SK-N-SH treated with all-trans-retinoic acid at 6 μM for 48 hours (cell line): ENCODE measurements around the gene CEMP1.

Experiments used
- ATAC-seq: fragments of 200-7000 bp; cut with Tn5 transposase; 3 replicates; pipeline ENCODE4 v1.9.1; 2020; ENCODE audit warnings: mild to moderate bottlenecking, moderate library complexity
- ARNTL ChIP-seq: fragments of 450-650 bp; formaldehyde crosslinking; IDR thresholded peaks from 2 replicates; pipeline ENCODE4 v1.5.0; 2020; ENCODE audit warnings: low read depth, mild to moderate bottlenecking, moderate library complexity, borderline replicate concordance
- BACH2 ChIP-seq: fragments of 250-450 bp; sonication (Bioruptor Pico); IDR thresholded peaks from 2 replicates; pipeline ENCODE4 v1.9.0; 2021; ENCODE audit warnings: mild to moderate bottlenecking, borderline replicate concordance
- CSDC2 ChIP-seq: fragments of 250-450 bp; sonication (Bioruptor Pico); IDR thresholded peaks from 2 replicates; pipeline ENCODE4 v1.5.0; 2020; ENCODE audit warnings: mild to moderate bottlenecking, moderate library complexity
- CSRNP3 ChIP-seq: fragments of 250-450 bp; sonication (Bioruptor Pico); IDR thresholded peaks from 2 replicates; pipeline ENCODE4 v1.5.1; 2021; ENCODE audit warnings: mild to moderate bottlenecking, moderate library complexity
- ESRRG ChIP-seq: fragments of 250-450 bp; sonication (Bioruptor Pico); IDR thresholded peaks from 2 replicates; pipeline ENCODE4 v1.6.1; 2021; ENCODE audit warnings: mild to moderate bottlenecking
- GLIS3 ChIP-seq: fragments of 250-450 bp; sonication (Bioruptor Pico); IDR thresholded peaks from 2 replicates; pipeline ENCODE4 v1.5.0; 2020; ENCODE audit warnings: mild to moderate bottlenecking, moderate library complexity
- ISL1 ChIP-seq: fragments of 250-450 bp; sonication (Bioruptor Pico); IDR thresholded peaks from 2 replicates; pipeline ENCODE4 v2.1.2; 2022; ENCODE audit warnings: mild to moderate bottlenecking, moderate library complexity
- OSR1 ChIP-seq: fragments of 250-450 bp; sonication (Bioruptor Pico); IDR thresholded peaks from 2 replicates; pipeline ENCODE4 v1.8.0; 2022; ENCODE audit warnings: moderate library complexity, mild to moderate bottlenecking, inconsistent platforms
- PATZ1 ChIP-seq: fragments of 250-450 bp; sonication (Bioruptor Pico); IDR thresholded peaks from 2 replicates; pipeline ENCODE4 v1.8.0; 2020; ENCODE audit warnings: mild to moderate bottlenecking, moderate library complexity, borderline replicate concordance
- PPARA ChIP-seq: fragments of 250-450 bp; sonication (Bioruptor Pico); IDR thresholded peaks from 2 replicates; pipeline ENCODE4 v1.5.0; 2020; ENCODE audit warnings: mild to moderate bottlenecking, borderline replicate concordance
- RARB ChIP-seq: fragments of 250-450 bp; sonication (Bioruptor Pico); IDR thresholded peaks from 2 replicates; pipeline ENCODE4 v1.8.0; 2021; ENCODE audit warnings: mild to moderate bottlenecking, moderate library complexity
- SNAI2 ChIP-seq: fragments of 250-450 bp; sonication (Bioruptor Pico); IDR thresholded peaks from 2 replicates; pipeline ENCODE4 v1.5.0; 2020; ENCODE audit warnings: mild to moderate bottlenecking, moderate library complexity
- TCF4 ChIP-seq: fragments of 250-450 bp; sonication (Bioruptor Pico); IDR thresholded peaks from 2 replicates; pipeline ENCODE4 v1.8.0; 2021; ENCODE audit warnings: mild to moderate bottlenecking, moderate library complexity, borderline replicate concordance
- TOX ChIP-seq: fragments of 250-450 bp; sonication (Bioruptor Pico); IDR thresholded peaks from 2 replicates; pipeline ENCODE4 v1.8.0; 2021; ENCODE audit warnings: mild to moderate bottlenecking, moderate library complexity, borderline replicate concordance
- ZC3H10 ChIP-seq: fragments of 250-450 bp; sonication (Bioruptor Pico); IDR thresholded peaks from 2 replicates; pipeline ENCODE4 v1.5.1; 2021; ENCODE audit warnings: mild to moderate bottlenecking, moderate library complexity
- ZFP3 ChIP-seq: fragments of 250-450 bp; sonication (Bioruptor Pico); IDR thresholded peaks from 2 replicates; pipeline ENCODE4 v1.5.0; 2020; ENCODE audit warnings: mild to moderate bottlenecking, moderate library complexity
- ZFP30 ChIP-seq: fragments of 450-650 bp; formaldehyde crosslinking; IDR thresholded peaks from 2 replicates; pipeline ENCODE4 v1.5.0; 2022; ENCODE audit warnings: mild to moderate bottlenecking, moderate library complexity
- ZNF565 ChIP-seq: fragments of 450-650 bp; formaldehyde crosslinking; conservative IDR thresholded peaks from 2 replicates; pipeline ENCODE4 v1.5.0; 2020; ENCODE audit warnings: low read depth, mild to moderate bottlenecking, moderate library complexity
- ZNF8 ChIP-seq: fragments of 450-650 bp; formaldehyde crosslinking; IDR thresholded peaks from 2 replicates; pipeline ENCODE4 v1.5.0; 2020; ENCODE audit warnings: mild to moderate bottlenecking, moderate library complexity
- TF ChIP-seq, protein P1 (sequence below): fragments of 250-450 bp; sonication (Bioruptor Pico); IDR thresholded peaks from 2 replicates; pipeline ENCODE4 v1.8.0; 2021; ENCODE audit warnings: low read depth, mild to moderate bottlenecking, moderate library complexity, borderline replicate concordance
- TF ChIP-seq, protein P2 (sequence below): fragments of 250-450 bp; sonication (Bioruptor Pico); IDR thresholded peaks from 2 replicates; pipeline ENCODE4 v1.5.1; 2020; ENCODE audit warnings: low read depth, mild to moderate bottlenecking, moderate library complexity
- TF ChIP-seq, protein P3 (sequence below): fragments of 250-450 bp; sonication (Bioruptor Pico); IDR thresholded peaks from 2 replicates; pipeline ENCODE4 v1.5.0; 2020; ENCODE audit warnings: mild to moderate bottlenecking, moderate library complexity

CEMP1 gene

DNA sequence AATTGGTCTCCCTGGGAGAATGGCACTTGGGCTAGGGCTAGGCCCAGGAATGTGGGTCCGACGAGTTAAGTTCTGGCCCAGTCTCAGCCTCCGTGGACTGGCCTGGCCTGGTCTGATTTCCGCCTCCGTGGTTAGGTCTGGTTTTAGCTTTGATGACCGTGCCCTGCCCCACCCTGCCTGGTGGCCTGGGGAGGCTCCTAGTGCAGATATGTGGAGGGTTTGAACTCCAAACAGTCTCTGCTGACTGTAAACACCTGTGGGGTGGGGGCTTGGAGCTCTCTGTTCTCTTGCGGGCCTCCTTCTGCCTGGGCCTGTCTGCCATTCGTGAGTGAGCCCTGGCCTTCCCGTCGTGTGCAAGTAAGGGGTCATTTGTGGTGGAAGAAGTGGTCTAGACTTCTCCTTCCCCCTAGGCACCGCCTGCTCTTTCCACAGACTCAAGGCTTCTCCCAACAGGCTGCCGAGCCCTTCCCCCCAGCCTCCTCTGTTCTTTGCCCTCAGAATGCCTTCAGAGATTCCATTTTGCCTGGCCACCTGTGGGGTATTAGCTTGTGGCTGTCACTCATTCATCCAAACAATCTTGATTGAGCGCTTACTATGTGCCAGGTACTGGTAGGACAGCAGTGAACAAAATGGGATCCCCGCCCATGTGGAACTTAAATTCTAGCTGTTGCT is 15.9 kb downstream of the CEMP1 start:
- TF ChIP-seq SNAI2 (CRISPR knock-in tag) = no peak
- TF ChIP-seq, protein P1, sequence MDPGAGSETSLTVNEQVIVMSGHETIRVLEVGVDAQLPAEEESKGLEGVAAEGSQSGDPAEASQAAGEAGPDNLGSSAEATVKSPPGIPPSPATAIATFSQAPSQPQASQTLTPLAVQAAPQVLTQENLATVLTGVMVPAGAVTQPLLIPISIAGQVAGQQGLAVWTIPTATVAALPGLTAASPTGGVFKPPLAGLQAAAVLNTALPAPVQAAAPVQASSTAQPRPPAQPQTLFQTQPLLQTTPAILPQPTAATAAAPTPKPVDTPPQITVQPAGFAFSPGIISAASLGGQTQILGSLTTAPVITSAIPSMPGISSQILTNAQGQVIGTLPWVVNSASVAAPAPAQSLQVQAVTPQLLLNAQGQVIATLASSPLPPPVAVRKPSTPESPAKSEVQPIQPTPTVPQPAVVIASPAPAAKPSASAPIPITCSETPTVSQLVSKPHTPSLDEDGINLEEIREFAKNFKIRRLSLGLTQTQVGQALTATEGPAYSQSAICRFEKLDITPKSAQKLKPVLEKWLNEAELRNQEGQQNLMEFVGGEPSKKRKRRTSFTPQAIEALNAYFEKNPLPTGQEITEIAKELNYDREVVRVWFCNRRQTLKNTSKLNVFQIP (CRISPR knock-in tag) = no peak
- no peak for TF ChIP-seq ARNTL (CRISPR knock-in tag)
- no peak for TF ChIP-seq ESRRG (CRISPR knock-in tag)
- no peak for TF ChIP-seq PPARA (CRISPR knock-in tag)
- TF ChIP-seq ZNF565 (CRISPR knock-in tag) = no peak
- TF ChIP-seq ZNF8 (CRISPR knock-in tag) = no peak
- no peak for TF ChIP-seq CSDC2 (CRISPR knock-in tag)
- no peak for TF ChIP-seq ISL1 (CRISPR knock-in tag)
- TF ChIP-seq ZFP30 = no peak
- TF ChIP-seq ZC3H10 = no peak
- no peak for ATAC-seq

DNA sequence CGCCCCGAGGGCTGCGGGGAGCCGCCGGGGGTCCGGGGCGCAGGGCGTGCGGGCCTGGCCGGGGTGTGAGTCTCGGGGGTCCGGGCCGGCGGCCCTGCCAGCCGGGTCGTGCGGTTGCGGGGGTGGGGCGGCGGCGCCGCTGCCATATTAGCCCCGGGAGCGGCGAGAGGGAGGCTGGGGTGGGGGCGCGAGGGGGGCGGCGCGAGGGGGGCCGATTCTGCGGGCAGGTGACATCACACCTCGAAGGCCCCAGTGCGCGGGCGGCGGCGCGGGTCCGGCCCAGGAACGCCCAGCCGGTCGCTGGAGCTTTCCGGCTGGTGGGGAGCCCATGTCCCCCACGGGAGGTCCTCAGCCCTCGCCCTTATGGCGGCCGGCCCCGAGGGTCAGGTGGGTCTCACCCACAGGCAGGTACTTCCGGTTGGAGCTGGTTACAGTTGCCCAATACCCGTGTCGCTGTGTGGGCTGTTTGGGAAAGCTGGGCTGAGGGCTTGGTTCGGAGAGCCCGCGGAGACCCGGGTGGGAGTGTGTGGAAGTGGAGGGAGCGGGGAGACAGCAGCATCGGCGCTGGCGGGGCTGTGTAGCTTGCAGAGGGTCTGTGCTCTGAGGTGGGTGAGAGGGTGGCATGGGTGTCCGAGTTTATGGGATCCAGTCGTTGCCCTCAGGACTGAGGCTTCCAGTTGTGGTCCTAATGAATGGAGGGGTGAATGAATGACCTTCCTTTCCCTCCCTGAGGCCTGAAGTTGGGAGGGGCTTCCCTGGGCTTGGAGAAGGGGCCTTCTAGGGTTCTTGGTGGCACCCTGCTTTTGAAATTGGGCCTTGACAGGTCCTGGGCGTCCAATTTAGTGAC is 16.7 kb downstream of the CEMP1 start:
- TF ChIP-seq ISL1 (CRISPR knock-in tag) = no peak
- no peak for TF ChIP-seq ZC3H10
- no peak for TF ChIP-seq ZFP30
- TF ChIP-seq ZFP3 = no peak
- no peak for TF ChIP-seq ZNF565 (CRISPR knock-in tag)
- no peak for TF ChIP-seq ESRRG (CRISPR knock-in tag)
- TF ChIP-seq OSR1 (CRISPR knock-in tag) = no peak
- TF ChIP-seq, protein P1 (CRISPR knock-in tag) = no peak
- TF ChIP-seq TCF4 = no peak
- no peak for TF ChIP-seq ARNTL (CRISPR knock-in tag)
- TF ChIP-seq CSRNP3 (CRISPR knock-in tag) = no peak
- TF ChIP-seq GLIS3 (CRISPR knock-in tag) = no peak
- TF ChIP-seq PATZ1 (CRISPR knock-in tag) = no peak
- TF ChIP-seq, protein P2, sequence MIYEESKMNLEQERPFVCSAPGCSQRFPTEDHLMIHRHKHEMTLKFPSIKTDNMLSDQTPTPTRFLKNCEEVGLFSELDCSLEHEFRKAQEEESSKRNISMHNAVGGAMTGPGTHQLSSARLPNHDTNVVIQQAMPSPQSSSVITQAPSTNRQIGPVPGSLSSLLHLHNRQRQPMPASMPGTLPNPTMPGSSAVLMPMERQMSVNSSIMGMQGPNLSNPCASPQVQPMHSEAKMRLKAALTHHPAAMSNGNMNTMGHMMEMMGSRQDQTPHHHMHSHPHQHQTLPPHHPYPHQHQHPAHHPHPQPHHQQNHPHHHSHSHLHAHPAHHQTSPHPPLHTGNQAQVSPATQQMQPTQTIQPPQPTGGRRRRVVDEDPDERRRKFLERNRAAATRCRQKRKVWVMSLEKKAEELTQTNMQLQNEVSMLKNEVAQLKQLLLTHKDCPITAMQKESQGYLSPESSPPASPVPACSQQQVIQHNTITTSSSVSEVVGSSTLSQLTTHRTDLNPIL (CRISPR knock-in tag) = no peak
- no peak for TF ChIP-seq ZNF8 (CRISPR knock-in tag)
- no peak for TF ChIP-seq RARB
- no peak for TF ChIP-seq TOX (CRISPR knock-in tag)
- TF ChIP-seq, protein P3, sequence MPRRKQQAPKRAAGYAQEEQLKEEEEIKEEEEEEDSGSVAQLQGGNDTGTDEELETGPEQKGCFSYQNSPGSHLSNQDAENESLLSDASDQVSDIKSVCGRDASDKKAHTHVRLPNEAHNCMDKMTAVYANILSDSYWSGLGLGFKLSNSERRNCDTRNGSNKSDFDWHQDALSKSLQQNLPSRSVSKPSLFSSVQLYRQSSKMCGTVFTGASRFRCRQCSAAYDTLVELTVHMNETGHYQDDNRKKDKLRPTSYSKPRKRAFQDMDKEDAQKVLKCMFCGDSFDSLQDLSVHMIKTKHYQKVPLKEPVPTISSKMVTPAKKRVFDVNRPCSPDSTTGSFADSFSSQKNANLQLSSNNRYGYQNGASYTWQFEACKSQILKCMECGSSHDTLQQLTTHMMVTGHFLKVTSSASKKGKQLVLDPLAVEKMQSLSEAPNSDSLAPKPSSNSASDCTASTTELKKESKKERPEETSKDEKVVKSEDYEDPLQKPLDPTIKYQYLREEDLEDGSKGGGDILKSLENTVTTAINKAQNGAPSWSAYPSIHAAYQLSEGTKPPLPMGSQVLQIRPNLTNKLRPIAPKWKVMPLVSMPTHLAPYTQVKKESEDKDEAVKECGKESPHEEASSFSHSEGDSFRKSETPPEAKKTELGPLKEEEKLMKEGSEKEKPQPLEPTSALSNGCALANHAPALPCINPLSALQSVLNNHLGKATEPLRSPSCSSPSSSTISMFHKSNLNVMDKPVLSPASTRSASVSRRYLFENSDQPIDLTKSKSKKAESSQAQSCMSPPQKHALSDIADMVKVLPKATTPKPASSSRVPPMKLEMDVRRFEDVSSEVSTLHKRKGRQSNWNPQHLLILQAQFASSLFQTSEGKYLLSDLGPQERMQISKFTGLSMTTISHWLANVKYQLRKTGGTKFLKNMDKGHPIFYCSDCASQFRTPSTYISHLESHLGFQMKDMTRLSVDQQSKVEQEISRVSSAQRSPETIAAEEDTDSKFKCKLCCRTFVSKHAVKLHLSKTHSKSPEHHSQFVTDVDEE (CRISPR knock-in tag) = no peak
- no peak for TF ChIP-seq BACH2
- ATAC-seq = no peak
